GM12878 (cell line): ENCODE results near the gene PRR29. TPM values are rescaled to one million over a fixed set of nuclear protein-coding genes. Genes with fewer than 3 reads are reported as not detected.

Experiments used
- ATAC-seq: fragments of 200-7000 bp; cut with Tn5 transposase; 3 replicates; pipeline ENCODE4 v1.9.1; 2020; ENCODE audit warnings: mild to moderate bottlenecking, moderate library complexity
- BruUV-seq: library from RNA; stranded (reverse); fragments of 400-500 nt; replicated peaks from 2 replicates; lab custom pipeline; 2021; lab: Mats Ljungman, UMichigan
- CTCF ChIA-PET: fragments of 300-600 bp; sonication (Branson Sonifier 250); formaldehyde crosslinking; extraction: SDS; loops from one replicate; lab custom pipeline; 2021; ENCODE audit warnings: inconsistent platforms; lab: Yijun Ruan, JAX
- POLR2A ChIA-PET: fragments of 350-600 bp; formaldehyde crosslinking; extraction: SDS; loops from one replicate; lab custom pipeline; 2021; ENCODE audit warnings: inconsistent platforms; lab: Charles Lee
- RAD21 ChIA-PET: fragments of 300-600 bp; sonication (Branson Sonifier 250); formaldehyde crosslinking; loops from one replicate; lab custom pipeline; 2023; ENCODE audit warnings: antibody characterized with exemption; ENCODE audit not compliant: unreplicated experiment; lab: Charles Lee
- SMC1A ChIA-PET: fragments of 300-600 bp; sonication (Branson Sonifier 250); formaldehyde crosslinking; loops from one replicate; lab custom pipeline; 2023; ENCODE audit not compliant: unreplicated experiment, uncharacterized antibody; lab: Charles Lee
- DNase-seq: peaks from one replicate; pipeline ENCODE4 v3.0.0-alpha.2; 2011; ENCODE audit warnings: low read depth, low spot score
- FAIRE-seq: peaks from 3 replicates; lab custom pipeline; 2011; peaks lifted over from hg19 to GRCh38; lab: Jason Lieb, UNC
- H2AFZ ChIP-seq: 2 replicates; pipeline ENCODE4 v1.6.0; 2011; ENCODE audit warnings: low read depth, low read length, control low read depth; ENCODE audit not compliant: control insufficient read depth
- H3K27ac ChIP-seq: 2 replicates; pipeline ENCODE4 v1.5.1; 2011; ENCODE audit warnings: control low read depth; ENCODE audit not compliant: control insufficient read depth, insufficient read depth
- H3K27me3 ChIP-seq, 2 experiments: replicated peaks in 1 of 2; 2 replicates each; pipeline versions ENCODE4 v1.6.0 to v1.6.1; 2011; ENCODE audit warnings: low read length in 1 of 2; ENCODE audit not compliant: control insufficient read depth in 2 of 2, insufficient read depth in 2 of 2
- H3K36me3 ChIP-seq, 2 experiments: 2 replicates each; pipeline ENCODE4 v1.5.1; 2011; ENCODE audit warnings: low read length in 1 of 2; ENCODE audit not compliant: control insufficient read depth in 2 of 2, insufficient read depth in 2 of 2
- H3K4me1 ChIP-seq: 2 replicates; pipeline ENCODE4 v1.6.1; 2011; ENCODE audit warnings: mild to moderate bottlenecking, low read length, moderate library complexity, mixed read lengths; ENCODE audit not compliant: control insufficient read depth, insufficient read depth
- H3K4me2 ChIP-seq: 2 replicates; pipeline ENCODE4 v1.6.0; 2011; ENCODE audit warnings: control low read depth; ENCODE audit not compliant: control insufficient read depth, insufficient read depth
- H3K4me3 ChIP-seq: fragments of 200-600 bp; sonication (generic); 2 replicates; pipeline ENCODE4 v1.5.1; 2016
- H3K79me2 ChIP-seq: 2 replicates; pipeline ENCODE4 v1.6.0; 2011; ENCODE audit warnings: low read length; ENCODE audit not compliant: control insufficient read depth, insufficient read depth
- H3K9ac ChIP-seq: 2 replicates; pipeline ENCODE4 v1.8.0; 2011; ENCODE audit warnings: low read length, control low read depth, mixed read lengths; ENCODE audit not compliant: control insufficient read depth, insufficient read depth
- H3K9me3 ChIP-seq: replicated peaks from 3 replicates; pipeline ENCODE4 v1.5.1; 2011; ENCODE audit warnings: mild to moderate bottlenecking, low read length; ENCODE audit not compliant: control insufficient read depth, insufficient read depth
- H4K20me1 ChIP-seq: 2 replicates; pipeline ENCODE4 v1.6.0; 2011; ENCODE audit not compliant: control insufficient read depth, insufficient read depth
- BCL3 ChIP-seq: IDR thresholded peaks from 2 replicates; pipeline ENCODE4 v1.6.1; 2011; ENCODE audit warnings: borderline replicate concordance, low read depth, mild to moderate bottlenecking, moderate library complexity, low read length; ENCODE audit not compliant: insufficient read depth, poor library complexity, severe bottlenecking
- EGR1 ChIP-seq, 2 experiments: IDR thresholded peaks; 1 replicate in 1 of 2; 2 replicates in 1 of 2; pipeline ENCODE4 v1.6.1; 2011 to 2012; ENCODE audit warnings: low read depth in 2 of 2, low read length in 2 of 2, borderline replicate concordance in 1 of 2, mild to moderate bottlenecking in 1 of 2, moderate library complexity in 1 of 2
- EP300 ChIP-seq, 2 experiments: fragments of 150-350 bp in 1 of 2; IDR thresholded peaks; 2 replicates each; pipeline ENCODE4 v1.6.1; 2011 to 2012; ENCODE audit warnings: low read depth in 2 of 2, low read length in 2 of 2, borderline replicate concordance in 1 of 2, improper control_type of control experiment in 1 of 2, inconsistent platforms in 1 of 2; ENCODE audit not compliant: control insufficient read depth in 1 of 2
- IKZF1 ChIP-seq: fragments of 450-650 bp; conservative IDR thresholded peaks from 2 replicates; pipeline ENCODE4 v1.6.1; 2017; ENCODE audit warnings: antibody characterized with exemption, mild to moderate bottlenecking
- JUND ChIP-seq: IDR thresholded peaks from 2 replicates; pipeline ENCODE4 v1.6.1; 2012; ENCODE audit warnings: low read depth, mild to moderate bottlenecking, low read length, improper control_type of control experiment, moderate library complexity
- MXI1 ChIP-seq: fragments of 150-350 bp; IDR thresholded peaks from 2 replicates; pipeline ENCODE4 v1.6.1; 2011; ENCODE audit warnings: low read depth, mild to moderate bottlenecking, inconsistent platforms, low read length, improper control_type of control experiment
- NFYB ChIP-seq: IDR thresholded peaks from 2 replicates; pipeline ENCODE4 v1.6.1; 2011; ENCODE audit warnings: low read depth, mild to moderate bottlenecking, low read length, improper control_type of control experiment, moderate library complexity; ENCODE audit not compliant: insufficient read depth
- PAX5 ChIP-seq: IDR thresholded peaks from 2 replicates; pipeline ENCODE4 v1.6.1; 2011; ENCODE audit warnings: low read depth, low read length, borderline replicate concordance
- PKNOX1 ChIP-seq: fragments of 450-650 bp; IDR thresholded peaks from 2 replicates; pipeline ENCODE4 v1.6.1; 2016; ENCODE audit warnings: mild to moderate bottlenecking
- POU2F2 ChIP-seq: IDR thresholded peaks from 3 replicates; pipeline ENCODE4 v1.6.1; 2011; ENCODE audit warnings: low read depth, mild to moderate bottlenecking, low read length, borderline replicate concordance
- RBBP5 ChIP-seq: fragments of 200-600 bp; sonication (generic); conservative IDR thresholded peaks from 2 replicates; pipeline ENCODE4 v1.6.1; 2016
- SKIL ChIP-seq: fragments of 450-650 bp; IDR thresholded peaks from 2 replicates; pipeline ENCODE4 v1.6.1; 2017; ENCODE audit warnings: mild to moderate bottlenecking, low read depth, inconsistent platforms; ENCODE audit not compliant: poor library complexity, severe bottlenecking
- TARDBP ChIP-seq: IDR thresholded peaks from 2 replicates; pipeline ENCODE4 v1.6.1; 2016; ENCODE audit warnings: borderline replicate concordance
- YY1 ChIP-seq: IDR thresholded peaks from 2 replicates; pipeline ENCODE4 v1.6.1; 2011; ENCODE audit warnings: low read depth, mild to moderate bottlenecking, low read length
- ZNF217 ChIP-seq: fragments of 450-650 bp; IDR thresholded peaks from 2 replicates; pipeline ENCODE4 v1.6.1; 2017; ENCODE audit warnings: antibody characterized with exemption, mild to moderate bottlenecking
- ZNF274 ChIP-seq: IDR thresholded peaks from one replicate; pipeline ENCODE4 v1.8.0; 2011; ENCODE audit not compliant: insufficient read length, insufficient read depth
- WGBS: methylation state at CpG from one replicate; pipeline ENCODE4 v1.1.6; 2016; ENCODE audit warnings: low lambda C conversion rate; ENCODE audit not compliant: insufficient replicate concordance, insufficient coverage; ENCODE audit errors: missing lambda C conversion rate; 5-methylcytosine and 5-hydroxymethylcytosine counted together
- in situ Hi-C: fragments of 300-500 bp; cut with MboI; formaldehyde crosslinking; loops from 9 replicates; pipeline ENCODE4 v1.14.3; 2018; ENCODE audit warnings: mixed read lengths
- intact Hi-C: fragments of 100-400 bp; cut with micrococcal nuclease; formaldehyde crosslinking; loops from one replicate; pipeline ENCODE4 v1.14.2; 2022; ENCODE audit not compliant: unreplicated experiment
- polyA plus RNA-seq, 11 experiments: library from polyadenylated mRNA; depleted of rRNA in 4 of 11; unstranded in 6 of 11; stranded (reverse) in 5 of 11; fragments of >200 nt; fragmentation: Nextera tagmentation in 4 of 11; fragmentation: Illumina TruSeq in 1 of 11; extraction: Ambion mirVana in 4 of 11; extraction: Trizol in 1 of 11; gene quantifications; 1 replicate in 1 of 11; 2 replicates in 10 of 11; pipeline versions ENCODE4 v1.2.1 to v1.2.3, GENCODE V29; 2011 to 2016; ENCODE audit warnings: inconsistent platforms in 2 of 11, missing spikeins in 2 of 11, low read depth in 1 of 11
- total RNA-seq, 4 experiments: library from RNA; depleted of rRNA in 3 of 4; stranded (reverse); fragments of >200 nt in 3 of 4; fragmentation: Illumina TruSeq in 1 of 4; extraction: Trizol in 1 of 4; gene quantifications; 2 replicates each; pipeline versions ENCODE4 v1.2.1 to v1.2.3, GENCODE V29; 2013 to 2021

PRR29 gene
- total and polyA plus RNA-seq, 10 of the 15 experiments (the other 5 are each of a cell fraction or from before 2014, with no cell fraction given) = 0.01 to 2.4 (median 0.18) TPM; not detected in 3

- ATAC-seq = no peak
- Histone ChIP-seq H3K4me1 (peaks cover 19% of the 10 kb centered on the region), H3K27me3 (no peaks in the 10 kb centered on the region), H2AFZ (no peak overlapping the region), H3K27ac (no peak overlapping the region), H3K36me3 (no peaks in the 10 kb centered on the region), H3K9me3 (no peaks in the 10 kb centered on the region; the same call in 2 of the 3 replicates), H3K9ac (no peak overlapping the region)
- ChIA-PET POLR2A (no interaction called here), RAD21 (interaction anchor here (1.1 to 7.8 kb wide), 2 partner anchors 19 to 29 kb away, joined by 3 to 97 read pairs; partner anchors contain the start of gene GH1), CTCF (interaction anchor here (0.7 to 11.0 kb wide), 8 partner anchors 17 to 185 kb away, joined by 3 to 315 read pairs (median 9); partner anchors contain the start of genes CD79B, CSHL1 and GH1)
- intact Hi-C loops = no loop called here
- no TSS peak for BruUV-seq
- WGBS = 58% methylated on average over 9 of the region's 9 CpGs
- no peak for FAIRE-seq
- TF ChIP-seq MXI1 (no peak), JUND (no peak), ZNF274 (no peak), TARDBP (no peak), SKIL (no peak), EP300 (IDR thresholded peaks at IDR 0.05; ENCODE audit: borderline replicate concordance in 1 of 2, control insufficient read depth in 1 of 2, low read depth in 2 of 2, low read length in 2 of 2) (no peak), ZNF217 (no peak), BCL3 (no peak), PAX5 (no peak), PKNOX1 (no peak), POU2F2 (no peak), YY1 (no peak), IKZF1 (no peak), NFYB (no peak), EGR1 (IDR thresholded peaks at IDR 0.05; ENCODE audit: borderline replicate concordance in 1 of 2, low read depth in 2 of 2, low read length in 2 of 2) (no peak), RBBP5 (no peak)
- TF ChIP-seq, all 136 proteins: peak for 0
- Histone ChIP-seq H4K20me1 (no peaks in the 10 kb centered on the region), H3K4me3 (no peak overlapping the region), H3K4me2 (no peak overlapping the region), H3K79me2 (no peaks in the 10 kb centered on the region)
- in situ Hi-C loops = no loop called here
- SMC1A ChIA-PET = interaction anchor here (9.9 kb wide), 1 partner anchor 31 kb away, joined by 155 read pairs; the partner anchor contains the start of gene GH1
- no peak for DNase-seq
These were observed 49.6 kb upstream of the PRR29 start for GRCh38 chr17:63948521-63948920.
